ENCODE measurements around the gene MDN1.

GRCh38 chr6:89655122-89655521 lies 164.5 kb downstream of the MDN1 start:
- TF ChIP-seq ARNT (IDR thresholded peaks at IDR 0.05) (no peak), LEF1 (IDR thresholded peaks at IDR 0.05; ENCODE audit: borderline replicate concordance) (no peak), PKNOX1 (IDR thresholded peaks at IDR 0.05) (no peak), BHLHE40 (IDR thresholded peaks at IDR 0.05; ENCODE audit: borderline replicate concordance) (no peak), HDGF (IDR thresholded peaks at IDR 0.05; ENCODE audit: borderline replicate concordance) (no peak)

All from HEK293T (cell line).